Effector memory CD4-positive, alpha-beta T cell (primary cell): Measurements from ENCODE around the gene CHST10.

Experiments
- DNase-seq, 3 donors: peaks; one replicate each; pipeline ENCODE4 v3.0.0-alpha.2; 2020
- H3K27ac ChIP-seq: 2 replicates; pipeline ENCODE4 v1.7.0; 2013; ENCODE audit warnings: mild to moderate bottlenecking, low read length, moderate library complexity; ENCODE audit not compliant: insufficient read depth, poor library complexity, severe bottlenecking
- H3K27me3 ChIP-seq: replicated peaks from 2 replicates; pipeline ENCODE4 v1.7.0; 2013; ENCODE audit warnings: mild to moderate bottlenecking, low read length; ENCODE audit not compliant: insufficient read depth, control insufficient read depth, poor library complexity, severe bottlenecking
- H3K36me3 ChIP-seq: 2 replicates; pipeline ENCODE4 v1.7.0; 2013; ENCODE audit warnings: mild to moderate bottlenecking, low read length, moderate library complexity; ENCODE audit not compliant: control insufficient read depth, insufficient read depth
- H3K4me1 ChIP-seq: 2 replicates; pipeline ENCODE4 v1.7.0; 2013; ENCODE audit warnings: low read length, mild to moderate bottlenecking; ENCODE audit not compliant: control insufficient read depth, insufficient read depth, poor library complexity, severe bottlenecking
- H3K4me3 ChIP-seq: 2 replicates; pipeline ENCODE4 v1.7.0; 2013; ENCODE audit warnings: low read length, low read depth, mild to moderate bottlenecking; ENCODE audit not compliant: insufficient read depth, poor library complexity, severe bottlenecking
- H3K9me3 ChIP-seq: 2 replicates; pipeline ENCODE4 v1.7.0; 2013; ENCODE audit warnings: mild to moderate bottlenecking, low read length, moderate library complexity; ENCODE audit not compliant: control insufficient read depth

Gene CHST10

DNA sequence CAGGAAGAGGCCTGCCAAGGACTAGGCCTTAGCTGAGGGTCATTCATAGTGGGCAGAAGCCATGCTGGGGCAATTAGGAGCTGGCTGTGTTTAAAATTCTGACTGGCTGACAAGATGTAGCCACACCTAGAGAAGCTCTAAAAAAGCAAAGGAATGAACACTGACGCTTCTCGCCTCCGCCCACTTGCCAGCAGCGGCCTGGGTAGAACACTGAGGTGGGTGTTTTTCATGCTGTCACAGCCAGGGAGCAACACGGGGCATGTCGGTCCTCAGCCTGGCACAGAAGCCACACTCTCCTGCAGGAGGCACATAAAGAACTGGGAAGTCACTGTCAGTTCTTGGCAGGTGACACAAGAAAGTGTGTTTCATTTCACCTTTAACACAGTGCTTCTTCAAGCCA lies 10.4 kb downstream of the CHST10 start:
- no peaks in the 10 kb centered on the region for H3K9me3 ChIP-seq
- H3K4me1 ChIP-seq, result no peaks in the 10 kb centered on the region
- H3K36me3 ChIP-seq, result no peaks in the 10 kb centered on the region
- H3K27me3 ChIP-seq, result no peaks in the 10 kb centered on the region
- H3K27ac ChIP-seq, result no peak overlapping the region
- H3K4me3 ChIP-seq, result no peak overlapping the region
- no peak for DNase-seq

DNA sequence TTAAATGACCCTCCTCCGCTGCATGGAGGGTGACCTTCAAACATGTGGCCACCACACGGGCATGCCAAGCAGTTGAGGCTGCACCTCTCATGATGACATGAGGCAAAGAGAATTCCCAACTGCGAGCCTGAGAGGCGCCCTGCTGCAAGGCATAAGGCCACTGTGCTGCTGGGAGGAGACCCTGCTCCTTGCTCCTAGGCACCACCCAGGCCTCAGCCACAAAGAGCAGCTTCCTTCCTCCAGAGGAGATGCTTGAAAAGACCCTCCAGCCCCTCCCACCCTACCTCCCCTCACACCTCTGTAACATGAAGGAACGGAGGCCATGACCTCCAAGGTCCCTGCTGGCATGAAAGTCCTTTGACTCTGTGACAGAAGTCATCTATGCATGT lies 11.4 kb downstream of the CHST10 start:
- Histone ChIP-seq H3K9me3 (no peaks in the 10 kb centered on the region), H3K27ac (no peak overlapping the region), H3K4me1 (no peaks in the 10 kb centered on the region), H3K4me3 (no peak overlapping the region), H3K27me3 (no peaks in the 10 kb centered on the region), H3K36me3 (no peaks in the 10 kb centered on the region)
- no peak for DNase-seq

DNA sequence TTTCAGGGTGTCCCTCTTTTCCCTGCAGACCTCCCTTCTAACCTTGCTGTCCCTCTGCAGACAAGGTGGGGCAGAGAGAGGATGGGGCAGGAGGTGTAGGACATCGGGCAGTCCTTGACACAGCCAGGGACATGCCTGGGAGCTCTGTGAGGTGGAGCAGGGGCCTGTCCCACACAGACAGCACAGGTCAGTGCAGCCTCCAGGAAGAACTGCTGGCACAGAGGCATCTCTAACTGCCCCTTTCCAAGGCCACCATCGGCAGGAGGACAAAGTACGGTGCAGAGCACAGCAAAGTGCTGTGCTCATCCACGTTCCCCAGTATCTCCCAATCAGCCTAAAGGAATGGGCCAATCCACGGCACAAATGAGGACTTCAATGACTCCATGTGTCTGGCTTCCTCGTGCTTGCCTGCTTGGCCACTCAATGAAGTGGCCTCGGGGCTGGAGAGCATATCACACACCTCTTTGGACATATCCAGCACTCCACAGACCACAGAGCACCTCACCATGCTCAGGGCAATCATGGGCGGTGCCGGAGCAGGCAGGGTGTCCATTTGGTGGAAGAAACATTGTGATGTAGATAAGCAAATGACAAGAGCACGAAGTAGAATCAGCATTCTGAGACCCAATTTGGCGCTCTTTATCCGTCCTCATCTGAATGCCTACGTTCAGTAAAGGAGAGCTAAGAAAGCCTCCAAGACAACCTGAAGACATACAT lies 11.9 kb downstream of the CHST10 start:
- H3K4me1 ChIP-seq, result no peaks in the 10 kb centered on the region
- no peak for DNase-seq
- no peaks in the 10 kb centered on the region for H3K36me3 ChIP-seq
- no peaks in the 10 kb centered on the region for H3K27me3 ChIP-seq
- H3K27ac ChIP-seq, result no peak overlapping the region
- no peak overlapping the region for H3K4me3 ChIP-seq
- H3K9me3 ChIP-seq, result no peaks in the 10 kb centered on the region

DNA sequence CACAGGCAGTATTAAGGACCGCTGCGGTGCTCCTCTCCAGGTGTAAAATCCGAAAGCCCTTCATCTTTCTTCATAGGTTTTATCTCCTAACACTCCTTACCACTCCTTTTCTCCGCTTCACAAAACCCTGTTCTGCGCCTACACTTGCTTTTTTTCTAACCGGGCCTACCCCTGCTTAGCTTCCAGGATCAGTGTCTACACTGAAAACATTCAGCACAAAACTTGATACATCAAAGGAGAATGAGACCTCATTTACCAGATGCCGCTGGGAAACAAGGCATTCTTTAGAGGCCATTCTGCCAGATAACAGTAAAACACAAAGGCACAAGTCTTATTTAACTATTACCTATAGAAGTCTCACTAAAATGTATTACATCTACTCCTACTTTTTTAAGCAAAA lies 13.1 kb downstream of the CHST10 start:
- DNase-seq, result no peak
- Histone ChIP-seq H3K27ac (no peak overlapping the region), H3K4me3 (no peak overlapping the region), H3K27me3 (no peaks in the 10 kb centered on the region), H3K4me1 (no peaks in the 10 kb centered on the region), H3K36me3 (no peaks in the 10 kb centered on the region), H3K9me3 (no peaks in the 10 kb centered on the region)

DNA sequence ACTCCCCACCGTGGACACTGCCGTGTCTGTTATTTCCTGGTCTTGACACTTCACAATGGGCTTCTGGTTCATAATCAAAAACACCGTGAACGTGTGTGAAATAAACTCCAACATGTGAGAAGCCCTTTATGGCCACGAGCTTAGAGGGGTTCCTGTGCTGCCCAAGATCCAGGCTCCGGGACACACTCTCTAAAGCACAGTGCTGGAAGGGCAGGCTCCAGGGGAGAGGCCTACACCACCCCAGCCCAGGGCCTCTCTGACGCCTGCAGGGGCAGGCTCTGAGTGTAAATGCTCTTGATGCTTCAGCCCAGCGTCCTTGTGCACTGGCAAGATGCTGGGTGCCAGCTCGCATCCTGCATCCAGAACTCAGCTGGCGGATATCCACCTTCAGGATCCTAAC lies 13.7 kb downstream of the CHST10 start:
- Histone ChIP-seq H3K4me3 (no peak overlapping the region), H3K27me3 (no peaks in the 10 kb centered on the region), H3K27ac (no peak overlapping the region), H3K4me1 (no peaks in the 10 kb centered on the region), H3K36me3 (no peaks in the 10 kb centered on the region), H3K9me3 (no peaks in the 10 kb centered on the region)
- DNase-seq, result no peak

DNA sequence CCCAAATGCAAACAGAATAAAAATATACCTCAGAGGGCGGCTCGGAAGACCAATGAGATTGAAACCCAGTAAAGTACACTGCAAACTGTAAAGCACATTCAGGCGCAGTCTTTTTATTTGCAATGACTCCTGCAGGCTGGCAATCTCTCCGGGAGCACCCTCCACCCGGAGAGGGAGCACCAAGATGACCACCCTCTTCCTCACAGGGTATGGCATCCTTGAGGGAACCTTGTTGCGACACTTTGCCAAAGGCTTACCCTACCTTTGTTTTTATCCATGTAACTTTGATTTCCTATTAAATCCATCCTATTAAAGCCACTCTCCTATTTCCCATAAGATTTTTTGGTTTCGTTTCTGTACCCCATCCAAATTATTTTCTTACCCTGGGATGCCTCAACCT lies 16.2 kb downstream of the CHST10 start:
- DNase-seq, result no peak
- Histone ChIP-seq H3K4me1 (no peaks in the 10 kb centered on the region), H3K36me3 (no peaks in the 10 kb centered on the region), H3K27me3 (no peaks in the 10 kb centered on the region), H3K9me3 (no peaks in the 10 kb centered on the region), H3K27ac (no peak overlapping the region), H3K4me3 (no peak overlapping the region)

DNA sequence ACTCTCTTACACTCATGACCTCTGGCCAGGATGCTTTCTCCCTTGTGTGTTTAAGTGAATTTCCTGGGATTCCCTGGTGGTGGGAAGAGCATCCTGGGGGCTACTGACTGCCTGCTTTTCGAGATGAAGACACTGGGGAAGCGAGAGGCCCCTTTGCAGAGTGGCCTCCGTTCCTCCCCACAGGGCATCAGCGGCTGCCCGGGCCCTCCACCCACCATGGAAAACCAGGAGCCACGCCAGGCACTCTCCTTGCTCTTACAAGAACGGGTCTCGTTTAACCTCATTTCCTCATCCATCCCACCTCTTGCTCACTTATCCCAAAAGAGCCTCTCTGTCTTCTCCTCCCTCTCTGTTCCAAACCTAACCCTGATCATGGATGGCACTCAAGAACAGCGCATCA lies 17.8 kb downstream of the CHST10 start:
- H3K9me3 ChIP-seq, result no peaks in the 10 kb centered on the region
- DNase-seq, result no peak
- no peaks in the 10 kb centered on the region for H3K27me3 ChIP-seq
- H3K4me3 ChIP-seq, result no peak overlapping the region
- H3K36me3 ChIP-seq, result no peaks in the 10 kb centered on the region
- H3K4me1 ChIP-seq, result no peaks in the 10 kb centered on the region
- H3K27ac ChIP-seq, result no peak overlapping the region

DNA sequence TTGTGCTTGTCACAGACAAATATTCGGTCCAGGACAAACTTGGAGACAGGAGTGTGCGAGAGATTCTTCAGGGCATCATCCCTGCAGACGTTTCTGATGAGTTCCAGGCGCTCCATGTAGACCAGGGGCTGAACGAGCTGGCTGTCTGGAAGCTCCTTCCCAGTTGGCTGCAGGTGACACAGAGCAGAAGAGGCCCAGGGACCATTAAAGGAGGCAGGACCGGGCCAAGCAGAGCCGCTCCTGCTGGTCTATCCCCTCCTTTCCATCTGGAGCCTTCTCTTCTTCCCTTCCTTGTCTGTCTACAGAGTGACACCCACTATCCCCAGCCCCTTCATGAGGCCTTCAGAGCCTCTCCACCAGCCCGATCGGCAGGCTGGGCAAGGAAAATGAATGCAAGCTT lies 19.5 kb downstream of the CHST10 start:
- Histone ChIP-seq H3K4me3 (no peak overlapping the region), H3K27ac (no peak overlapping the region), H3K9me3 (no peaks in the 10 kb centered on the region)

DNA sequence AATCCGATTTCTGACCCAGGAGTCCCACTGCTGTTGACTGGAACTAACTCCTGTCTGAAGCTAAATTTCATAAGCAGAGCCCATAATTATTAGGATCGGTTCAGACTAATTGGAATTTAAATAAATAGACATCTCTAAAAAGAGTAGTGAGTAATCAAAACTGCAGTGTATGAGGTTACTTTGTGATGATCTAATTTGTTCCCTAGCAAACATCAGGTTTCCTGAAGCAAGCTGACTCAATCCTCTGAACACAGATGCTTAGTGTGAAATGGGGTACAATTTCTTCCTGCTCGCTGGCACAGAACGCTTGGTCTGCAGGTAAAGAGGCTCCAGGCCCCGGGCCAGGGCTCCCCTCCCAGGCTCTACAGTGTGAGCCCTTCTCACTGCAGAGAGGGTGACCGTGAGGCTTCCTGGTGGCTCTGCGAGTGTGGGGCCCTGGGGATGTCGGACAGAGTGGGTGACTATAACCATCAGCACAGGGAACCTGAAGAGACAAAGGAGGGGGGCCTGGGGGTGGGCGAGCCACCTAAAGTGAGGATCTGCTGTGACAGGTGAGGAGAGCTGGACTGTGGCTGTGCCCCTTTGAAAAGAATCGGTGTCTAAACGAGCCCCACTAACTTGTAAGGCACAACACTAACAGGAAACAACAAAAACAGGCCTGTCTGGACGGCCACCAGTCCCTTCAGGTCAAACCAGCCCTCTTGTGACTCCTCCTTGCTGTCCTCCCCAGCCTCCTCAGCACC lies 20.2 kb downstream of the CHST10 start:
- Histone ChIP-seq H3K4me1 (no peaks in the 10 kb centered on the region), H3K27ac (no peak overlapping the region), H3K4me3 (no peak overlapping the region), H3K36me3 (no peaks in the 10 kb centered on the region), H3K27me3 (no peaks in the 10 kb centered on the region), H3K9me3 (no peaks in the 10 kb centered on the region)
- no peak for DNase-seq

More for the DNA sequence above, 19.5 kb downstream of the CHST10 start:
- Histone ChIP-seq H3K36me3 (no peaks in the 10 kb centered on the region), H3K4me1 (no peaks in the 10 kb centered on the region), H3K27me3 (no peaks in the 10 kb centered on the region)
- no peak for DNase-seq

DNA sequence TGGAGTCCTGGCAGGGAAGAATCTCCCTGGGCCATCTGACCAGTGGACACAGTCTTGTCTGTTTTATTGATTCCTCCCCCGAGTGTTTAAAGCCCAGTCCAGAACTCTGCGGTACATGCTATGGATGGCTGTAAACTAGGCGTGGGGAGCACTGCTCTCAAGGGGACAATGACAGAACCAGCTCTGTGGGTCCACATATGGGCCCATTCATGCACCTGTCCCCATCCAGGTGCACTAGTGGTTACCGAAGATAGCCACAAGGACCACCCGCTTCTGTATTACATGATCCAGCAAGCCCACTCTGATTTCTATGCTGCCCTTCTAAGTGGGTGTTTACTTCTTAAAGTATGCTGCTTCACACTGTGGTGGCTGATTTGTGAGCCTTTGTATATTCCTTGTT lies 21.0 kb downstream of the CHST10 start:
- H3K9me3 ChIP-seq, result no peaks in the 10 kb centered on the region
- DNase-seq, result no peak
- no peaks in the 10 kb centered on the region for H3K4me1 ChIP-seq
- H3K27me3 ChIP-seq, result no peaks in the 10 kb centered on the region
- H3K27ac ChIP-seq, result no peak overlapping the region
- H3K36me3 ChIP-seq, result no peaks in the 10 kb centered on the region
- H3K4me3 ChIP-seq, result no peak overlapping the region
